Muscle of leg (tissue), 11 donors: Measurements from ENCODE around the gene ABCC3. TPM values are rescaled to one million over a fixed set of nuclear protein-coding genes. Genes with fewer than 3 reads are reported as not detected.

Source experiments
- DNase-seq: peaks from one replicate; pipeline ENCODE4 v3.0.0; 2013
- H3K27ac ChIP-seq: one replicate; pipeline ENCODE4 v1.5.1; 2013; ENCODE audit warnings: mild to moderate bottlenecking, low read length, control low read depth
- H3K27me3 ChIP-seq: one replicate; pipeline ENCODE4 v1.6.1; 2013; ENCODE audit warnings: low read length; ENCODE audit not compliant: control insufficient read depth, insufficient read depth
- H3K36me3 ChIP-seq: one replicate; pipeline ENCODE4 v1.6.1; 2013; ENCODE audit warnings: low read length; ENCODE audit not compliant: control insufficient read depth, insufficient read depth
- H3K4me1 ChIP-seq: one replicate; pipeline ENCODE4 v1.6.1; 2013; ENCODE audit warnings: low read length; ENCODE audit not compliant: control insufficient read depth, insufficient read depth
- H3K4me3 ChIP-seq: one replicate; pipeline ENCODE4 v1.5.1; 2013; ENCODE audit warnings: low read length, control low read depth
- H3K9me3 ChIP-seq: replicated peaks from 2 replicates; pipeline ENCODE4 v1.6.1; 2013; ENCODE audit warnings: low read depth, low read length; ENCODE audit not compliant: control insufficient read depth
- WGBS: methylation state at CpG from one replicate; pipeline ENCODE4 v1.1.5; 2013; ENCODE audit warnings: missing lambda C conversion rate; ENCODE audit not compliant: insufficient coverage; 5-methylcytosine and 5-hydroxymethylcytosine counted together
- polyA plus RNA-seq, 8 donors: library from polyadenylated mRNA; unstranded; fragments of 120-200 nt; gene quantifications; one replicate each; pipeline versions ENCODE4 v1.2.1 to v1.2.3, GENCODE V29; 2013; ENCODE audit warnings: inconsistent platforms in 1 of 8, low replicate concordance in 1 of 8; ENCODE audit not compliant: insufficient read length in 8 of 8, insufficient read depth in 1 of 8
- total RNA-seq: library from RNA; stranded (reverse); fragments of 120-200 nt; gene quantifications from one replicate; pipeline ENCODE4 v1.2.4, GENCODE V29; 2013

Gene ABCC3
- total and polyA plus RNA-seq, 9 donors = 0.24 to 8.0 (median 0.39) TPM

DNA sequence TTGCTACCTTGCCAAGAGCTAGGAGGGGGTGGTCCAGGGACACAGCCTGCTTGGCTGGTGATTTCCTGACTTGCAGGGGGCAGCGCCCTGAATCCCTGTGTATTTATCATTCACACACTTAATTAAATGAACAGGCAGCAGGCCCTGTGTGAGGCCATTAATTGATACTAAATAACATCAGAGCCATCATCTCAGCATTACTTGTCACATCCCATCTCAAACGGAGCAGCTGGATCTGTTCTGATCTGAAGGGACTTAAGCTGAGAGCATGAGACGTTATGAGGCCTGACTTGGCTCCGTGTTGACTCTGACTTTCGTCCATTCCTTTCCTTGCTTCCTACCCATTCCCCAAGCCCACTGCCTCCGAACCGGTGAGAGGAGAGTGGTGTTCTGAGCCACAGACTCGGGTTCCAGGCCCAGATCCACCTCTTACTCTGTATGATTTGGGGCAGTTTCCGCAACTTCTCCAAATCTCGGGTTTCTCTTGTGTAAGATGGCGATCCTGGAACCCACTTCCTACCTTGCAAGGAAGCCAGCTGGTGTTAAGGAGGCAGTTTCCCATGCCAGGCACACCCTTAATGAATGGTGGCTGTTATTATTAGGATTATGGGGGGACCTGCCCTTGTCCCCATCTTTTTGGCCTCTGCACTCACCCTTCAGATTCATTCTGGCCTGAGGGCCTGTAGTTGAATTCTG lies 40.4 kb upstream of the ABCC3 start:
- no peak for DNase-seq
- no peaks in the 10 kb centered on the region for H3K36me3 ChIP-seq
- 100% methylated on average over 1 of the region's 11 CpGs for WGBS
- no peaks in the 10 kb centered on the region for H3K9me3 ChIP-seq
- peaks cover 8% of the 10 kb centered on the region for H3K27me3 ChIP-seq
- H3K27ac ChIP-seq = no peak overlapping the region
- peaks cover 48% of the 10 kb centered on the region for H3K4me1 ChIP-seq
- H3K4me3 ChIP-seq = no peak overlapping the region

DNA sequence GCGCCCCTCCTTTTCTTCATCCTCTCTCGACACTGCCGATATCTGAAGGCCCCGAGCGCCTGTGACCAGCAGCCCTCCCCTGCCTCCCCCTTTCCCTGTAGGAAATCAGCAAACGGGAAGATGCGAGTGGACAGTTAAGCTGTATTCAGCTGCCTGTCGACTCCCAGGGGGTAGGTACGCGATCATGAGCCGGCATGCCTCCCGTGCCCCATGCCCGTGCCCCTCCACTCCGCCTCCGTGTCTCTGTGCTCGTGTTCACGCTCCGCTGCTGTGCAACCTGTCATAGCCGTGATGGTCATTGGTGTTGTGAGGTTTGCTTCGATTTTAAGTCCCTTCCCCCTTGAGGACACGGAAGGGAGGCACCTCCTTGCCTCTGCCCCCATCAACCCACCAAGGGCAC lies 39.8 kb upstream of the ABCC3 start:
- peaks cover 42% of the 10 kb centered on the region for H3K4me1 ChIP-seq
- no peak for DNase-seq
- no peaks in the 10 kb centered on the region for H3K9me3 ChIP-seq
- no peak overlapping the region for H3K4me3 ChIP-seq
- 78% methylated on average over 7 of the region's 21 CpGs for WGBS
- no peak overlapping the region for H3K27ac ChIP-seq
- H3K36me3 ChIP-seq = no peaks in the 10 kb centered on the region
- H3K27me3 ChIP-seq = peaks cover 8% of the 10 kb centered on the region

DNA sequence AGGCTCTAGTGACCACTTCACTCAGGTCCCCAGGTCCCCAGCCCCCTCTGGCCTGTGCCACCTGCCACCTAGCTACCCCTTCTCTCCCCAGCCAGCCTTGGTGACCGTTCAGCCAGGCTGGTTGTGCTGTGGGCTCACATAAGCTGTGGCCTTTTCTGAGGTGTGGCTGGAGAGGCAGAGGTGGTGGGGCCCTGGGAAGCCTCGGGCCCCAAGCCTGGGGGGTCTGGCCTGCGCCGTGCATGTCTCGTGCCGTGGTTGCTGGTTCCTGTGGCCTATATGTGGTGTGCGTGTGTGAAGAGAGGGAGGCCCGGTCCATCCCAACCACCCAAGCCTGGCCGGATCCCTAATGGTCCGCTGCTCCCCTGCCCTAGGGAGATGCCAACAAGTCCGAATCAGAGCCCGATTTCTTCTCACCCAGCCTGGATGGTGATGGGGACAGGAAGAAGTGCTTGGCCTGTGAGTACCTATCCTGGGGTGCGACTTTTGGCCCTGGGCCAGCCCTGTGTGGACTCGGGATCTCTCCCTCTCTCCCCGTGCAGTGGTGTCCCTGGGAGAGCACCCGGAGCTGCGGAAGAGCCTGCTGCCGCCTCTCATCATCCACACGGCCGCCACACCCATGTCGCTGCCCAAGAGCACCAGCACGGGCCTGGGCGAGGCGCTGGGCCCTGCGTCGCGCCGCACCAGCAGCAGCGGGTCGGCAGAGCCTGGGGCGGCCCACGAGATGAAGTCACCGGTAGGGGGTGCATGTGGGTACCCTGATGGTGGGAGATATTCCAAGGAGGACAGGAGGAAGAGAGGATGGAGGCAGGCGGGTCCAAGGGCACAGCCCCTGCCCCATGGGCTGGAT lies 38.3 kb upstream of the ABCC3 start:
- no peaks in the 10 kb centered on the region for H3K9me3 ChIP-seq
- no peaks in the 10 kb centered on the region for H3K36me3 ChIP-seq
- H3K4me1 ChIP-seq = peaks cover 29% of the 10 kb centered on the region
- no peak overlapping the region for H3K27ac ChIP-seq
- no peak overlapping the region for H3K4me3 ChIP-seq
- peaks cover 8% of the 10 kb centered on the region for H3K27me3 ChIP-seq
- no peak for DNase-seq
- 60% methylated on average over 26 of the region's 34 CpGs for WGBS

DNA sequence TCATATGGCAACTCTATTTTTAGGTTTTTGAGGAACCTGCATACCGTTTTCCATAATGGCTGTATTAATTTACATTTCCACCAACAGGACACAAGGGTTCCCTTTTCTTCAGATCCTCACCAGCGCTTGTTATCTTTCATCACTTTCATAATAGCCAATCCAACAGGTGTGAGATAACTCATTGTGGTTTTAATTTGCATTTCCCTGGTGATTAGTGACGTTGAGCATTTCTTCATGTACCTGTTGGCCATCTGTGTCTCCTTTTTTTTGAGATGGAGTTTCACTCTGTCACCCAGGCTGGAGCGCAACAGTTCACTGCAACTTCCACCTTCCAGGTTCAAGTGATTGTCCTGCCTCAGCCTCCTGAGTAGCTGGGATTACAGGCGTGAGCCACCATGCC lies 36.2 kb upstream of the ABCC3 start:
- peaks cover 32% of the 10 kb centered on the region for H3K4me1 ChIP-seq
- H3K27ac ChIP-seq = no peak overlapping the region
- H3K27me3 ChIP-seq = peaks cover 9% of the 10 kb centered on the region
- no peak overlapping the region for H3K4me3 ChIP-seq
- no peaks in the 10 kb centered on the region for H3K9me3 ChIP-seq
- no peak for DNase-seq
- 88% methylated on average over 1 of the region's 5 CpGs for WGBS
- peaks cover 4% of the 10 kb centered on the region for H3K36me3 ChIP-seq

GRCh38 chr17:50599606-50600005 lies 35.1 kb upstream of the ABCC3 start:
- Histone ChIP-seq H3K4me1 (peaks cover 32% of the 10 kb centered on the region), H3K4me3 (no peak overlapping the region), H3K27ac (no peak overlapping the region), H3K9me3 (no peaks in the 10 kb centered on the region), H3K36me3 (peaks cover 4% of the 10 kb centered on the region), H3K27me3 (peaks cover 6% of the 10 kb centered on the region)
- DNase-seq = no peak
- WGBS = 92% methylated on average over 12 of the region's 15 CpGs

DNA sequence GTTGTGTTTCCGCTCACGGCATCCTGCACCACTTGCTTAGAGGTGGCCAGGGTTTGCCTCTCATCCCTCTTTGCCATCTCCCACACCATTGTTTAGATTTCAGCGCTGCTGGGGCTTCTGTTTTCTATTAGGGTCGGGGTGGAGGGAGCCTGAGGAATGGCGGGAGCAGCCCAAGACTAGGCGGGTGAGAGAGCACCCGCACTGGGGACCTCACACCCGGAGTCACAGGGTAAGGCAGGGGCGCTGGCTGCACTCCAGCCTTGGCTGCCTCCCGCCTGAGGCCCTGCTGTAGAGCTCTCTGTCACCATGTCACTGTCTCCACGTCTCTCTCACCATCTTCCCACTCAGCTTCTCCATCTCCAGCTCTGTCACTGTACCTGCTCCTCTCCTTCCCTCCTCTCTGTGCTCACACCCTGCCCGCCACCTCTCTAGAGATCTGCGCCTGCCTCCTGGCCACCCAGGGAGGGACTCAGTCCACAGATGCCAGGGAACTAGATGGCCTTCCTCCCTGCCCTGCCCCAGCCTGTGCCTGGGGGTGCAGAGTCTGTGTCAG lies 32.8 kb upstream of the ABCC3 start:
- H3K9me3 ChIP-seq = no peaks in the 10 kb centered on the region
- peaks cover 4% of the 10 kb centered on the region for H3K27me3 ChIP-seq
- no peak for DNase-seq
- H3K36me3 ChIP-seq = peaks cover 4% of the 10 kb centered on the region
- H3K4me1 ChIP-seq = peaks cover 48% of the 10 kb centered on the region
- WGBS = 54% methylated on average over 9 of the region's 13 CpGs
- H3K27ac ChIP-seq = no peak overlapping the region
- no peak overlapping the region for H3K4me3 ChIP-seq

GRCh38 chr17:50602836-50603235 lies 31.8 kb upstream of the ABCC3 start:
- no peaks in the 10 kb centered on the region for H3K9me3 ChIP-seq
- peaks cover 8% of the 10 kb centered on the region for H3K27me3 ChIP-seq
- no peak for DNase-seq
- peaks cover 4% of the 10 kb centered on the region for H3K36me3 ChIP-seq
- H3K4me1 ChIP-seq = peaks cover 52% of the 10 kb centered on the region
- H3K4me3 ChIP-seq = no peak overlapping the region
- 88% methylated on average over 17 of the region's 18 CpGs for WGBS
- no peak overlapping the region for H3K27ac ChIP-seq

GRCh38 chr17:50603340-50603739 lies 31.3 kb upstream of the ABCC3 start:
- H3K27me3 ChIP-seq = peaks cover 8% of the 10 kb centered on the region
- WGBS = 58% methylated on average over 7 of the region's 9 CpGs
- H3K9me3 ChIP-seq = no peaks in the 10 kb centered on the region
- peaks cover 52% of the 10 kb centered on the region for H3K4me1 ChIP-seq
- DNase-seq = no peak
- H3K4me3 ChIP-seq = no peak overlapping the region
- H3K27ac ChIP-seq = no peak overlapping the region
- H3K36me3 ChIP-seq = peaks cover 4% of the 10 kb centered on the region

GRCh38 chr17:50604513-50604912 lies 30.2 kb upstream of the ABCC3 start:
- DNase-seq = peak; percentile 98

DNA sequence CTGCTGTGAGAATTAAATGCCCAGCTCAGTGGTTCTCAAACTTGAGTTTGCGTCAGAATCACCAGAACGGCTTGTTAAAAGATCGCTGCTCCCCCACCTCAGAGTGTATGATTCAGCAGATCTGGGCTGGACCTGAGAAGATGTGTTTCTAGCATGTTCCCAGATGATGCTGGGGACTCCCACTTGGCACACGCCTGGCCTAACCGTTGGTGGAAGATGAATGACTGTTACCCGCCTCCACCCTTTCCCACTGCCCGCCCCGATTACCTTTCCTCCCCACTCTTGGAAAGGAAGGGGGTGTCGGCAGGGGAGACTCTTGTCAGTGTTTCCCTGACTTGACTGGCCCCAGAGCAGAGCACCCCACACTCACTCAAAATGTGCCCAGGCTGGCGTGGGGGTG lies 29.3 kb upstream of the ABCC3 start:
- Histone ChIP-seq H3K4me3 (no peak overlapping the region), H3K4me1 (peaks cover 63% of the 10 kb centered on the region), H3K9me3 (no peaks in the 10 kb centered on the region), H3K27ac (no peak overlapping the region), H3K27me3 (peaks cover 10% of the 10 kb centered on the region), H3K36me3 (peaks cover 4% of the 10 kb centered on the region)
- WGBS = 75% methylated on average over 4 of the region's 10 CpGs
- peak; percentile 45 for DNase-seq

More at GRCh38 chr17:50604513-50604912, 30.2 kb upstream of the ABCC3 start:
- Histone ChIP-seq H3K27me3 (peaks cover 10% of the 10 kb centered on the region), H3K4me1 (peaks cover 61% of the 10 kb centered on the region), H3K27ac (peak overlapping the region; percentile 40), H3K4me3 (no peak overlapping the region), H3K36me3 (peaks cover 4% of the 10 kb centered on the region), H3K9me3 (no peaks in the 10 kb centered on the region)
- 0% methylated on average over 8 of the region's 13 CpGs for WGBS
